ENCODE results near the gene MDM2. TPM values are rescaled to one million over a fixed set of nuclear protein-coding genes. Genes with fewer than 3 reads are reported as not detected.

The MDM2 gene
- total RNA-seq, 1 experiment from 2014 or later: 46.7 TPM

DNA sequence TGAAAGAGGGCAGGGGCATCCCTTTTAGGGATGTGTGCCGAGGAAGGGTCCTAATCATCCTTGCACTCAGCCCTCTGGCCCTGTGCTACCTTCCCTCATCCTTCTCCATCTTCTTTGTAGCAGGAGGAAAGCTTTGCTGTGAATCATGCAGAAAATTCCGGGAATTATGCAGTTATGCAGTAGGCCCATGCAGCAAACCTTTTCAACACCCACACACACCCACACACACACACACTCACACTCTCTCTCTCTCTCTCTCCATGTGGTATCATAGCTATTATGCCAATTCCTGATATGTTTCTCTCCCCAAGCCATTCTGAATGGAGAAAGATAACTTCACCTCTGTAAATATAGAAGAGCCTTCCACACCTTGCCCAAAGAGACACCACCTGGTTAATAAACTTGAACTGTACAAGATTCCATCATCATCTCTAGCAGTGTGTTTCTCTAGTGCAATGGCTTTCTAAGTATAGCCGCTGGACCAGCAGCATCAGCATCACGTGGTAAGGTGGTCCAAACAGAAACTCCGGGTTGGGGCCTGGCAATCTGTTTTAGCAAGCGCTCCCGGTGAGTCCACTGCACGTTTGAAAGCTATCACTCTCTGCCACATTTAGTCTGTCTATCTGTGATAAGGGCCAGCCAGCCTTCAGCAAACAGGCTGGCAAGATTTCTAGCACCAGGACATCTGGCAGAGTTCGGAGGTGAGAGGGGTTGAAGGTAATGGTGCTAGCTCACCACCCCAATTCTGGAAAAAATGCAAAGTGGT lies 57.6 kb downstream of the MDM2 start:
- DNase-seq (ENCODE audit: low spot score): no peak
- in situ Hi-C loops (cut with HindIII; ENCODE audit: low sequenced_read_pairs): no loop called here

DNA sequence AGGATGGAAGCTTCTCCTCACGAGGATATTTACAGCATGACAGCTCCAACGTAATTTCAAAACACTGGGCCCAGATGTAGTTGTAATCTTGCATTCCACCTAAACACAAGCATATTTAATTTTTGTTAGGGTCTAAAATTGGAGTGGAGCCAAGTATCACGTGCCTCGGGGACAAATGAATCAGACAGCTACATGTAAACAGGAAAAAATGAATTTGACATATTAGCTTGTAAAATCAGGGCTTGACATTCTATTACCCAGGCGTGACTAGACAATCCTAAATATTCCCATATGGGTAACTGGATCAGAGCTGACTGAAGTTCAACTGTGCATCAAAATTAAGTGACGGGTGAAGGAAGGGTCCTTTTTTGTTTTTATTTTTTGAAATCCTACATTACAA lies 59.0 kb downstream of the MDM2 start:
- in situ Hi-C loops (cut with HindIII; ENCODE audit: low sequenced_read_pairs): no loop called here
- DNase-seq (ENCODE audit: low spot score): no peak

DNA sequence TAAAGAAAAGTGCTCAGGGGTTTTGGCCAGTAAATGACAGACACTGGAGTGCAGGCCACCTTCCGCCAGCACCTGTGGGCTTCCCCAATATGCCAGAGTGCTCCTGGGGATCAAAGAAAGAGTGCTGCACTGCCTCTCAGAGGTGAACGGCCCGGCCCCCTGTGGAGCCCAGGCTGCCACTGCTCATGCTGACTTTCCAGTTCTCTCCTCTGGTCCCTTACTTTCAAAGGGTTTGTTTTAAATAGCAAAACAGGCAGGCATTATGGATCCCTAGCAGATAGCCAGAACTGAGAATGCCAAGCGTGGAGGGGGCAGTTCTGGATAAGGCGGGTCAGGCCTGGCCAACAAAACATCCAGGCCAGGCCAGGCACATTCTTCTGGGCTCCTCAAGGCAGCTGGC lies 59.6 kb downstream of the MDM2 start:
- DNase-seq (ENCODE audit: low spot score): no peak
- in situ Hi-C loops (cut with HindIII; ENCODE audit: low sequenced_read_pairs): no loop called here

DNA sequence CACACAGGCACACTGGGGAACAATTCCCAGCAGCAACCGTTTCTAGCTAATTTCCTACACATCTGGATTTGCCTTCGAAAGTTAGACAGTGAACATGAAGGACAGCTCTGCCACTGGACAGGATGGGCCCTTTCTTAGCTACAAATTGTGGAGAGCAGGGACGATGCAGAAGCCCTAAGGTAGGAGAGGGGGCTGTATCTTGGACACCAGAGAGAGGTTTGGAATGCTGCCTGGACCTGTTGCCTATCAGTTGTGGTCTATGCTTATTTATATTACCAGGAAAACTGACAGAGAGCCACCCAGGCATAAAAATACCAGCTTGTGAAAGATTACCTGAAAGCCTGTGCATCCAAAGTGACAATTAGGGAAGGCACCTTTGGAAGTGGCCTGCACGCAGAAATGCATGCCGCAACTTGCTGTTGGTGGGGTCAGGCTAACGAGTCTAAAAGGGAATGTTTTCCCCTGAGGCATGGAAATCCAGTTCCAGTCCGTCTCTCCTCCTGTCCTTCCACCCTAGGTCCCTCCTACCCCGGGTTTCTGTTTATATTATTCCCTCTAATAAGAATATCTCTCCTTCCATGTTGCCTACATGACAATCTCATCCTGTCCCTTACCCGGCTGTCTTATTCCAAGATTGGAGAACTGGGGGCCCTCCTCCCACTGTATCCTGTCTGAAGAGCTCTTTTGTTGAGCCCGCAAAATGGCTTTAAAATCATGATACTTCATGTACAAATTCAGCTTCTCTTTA lies 60.2 kb downstream of the MDM2 start:
- DNase-seq (ENCODE audit: low spot score): no peak
- in situ Hi-C loops (cut with HindIII; ENCODE audit: low sequenced_read_pairs): no loop called here

DNA sequence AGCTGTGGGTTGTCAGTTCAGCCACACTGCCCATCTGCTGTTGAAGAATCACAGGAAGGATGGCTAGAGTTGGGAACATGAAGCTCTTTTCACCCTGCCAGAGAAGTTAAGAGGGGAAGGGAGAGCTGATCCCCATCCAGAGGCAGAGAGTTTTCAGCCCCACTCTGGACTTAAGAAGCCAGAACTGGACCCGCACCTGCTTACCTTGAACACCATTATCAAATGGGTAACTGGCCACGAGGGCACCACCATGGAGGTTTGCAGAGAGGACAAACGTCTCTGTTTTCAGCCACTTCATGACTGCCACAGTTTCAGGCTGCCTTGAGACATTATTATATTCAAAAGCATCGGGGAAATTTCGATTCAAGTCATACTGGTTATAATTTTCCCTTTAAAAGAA lies 62.0 kb downstream of the MDM2 start:
- no peak for DNase-seq (ENCODE audit: low spot score)
- in situ Hi-C loops (cut with HindIII; ENCODE audit: low sequenced_read_pairs): no loop called here

DNA sequence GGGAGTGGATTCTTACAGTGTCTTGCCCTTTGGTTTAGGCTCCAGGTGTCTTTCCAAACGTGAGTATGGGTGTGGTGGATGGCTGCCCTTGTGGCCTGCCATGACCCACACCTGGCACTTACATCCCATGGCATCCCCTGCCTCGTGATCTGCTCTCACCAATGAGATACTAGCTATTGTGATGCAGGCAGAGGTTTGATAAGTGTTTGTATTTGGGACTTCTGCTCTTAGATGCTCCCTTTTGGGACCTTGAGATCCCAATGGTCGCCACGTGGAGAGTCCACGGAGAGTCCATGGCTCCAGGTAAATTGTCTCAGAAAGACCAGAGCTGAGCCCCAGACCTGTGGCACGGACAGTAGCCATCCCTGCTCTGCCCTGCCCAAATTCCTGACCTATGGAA lies 62.5 kb downstream of the MDM2 start:
- DNase-seq (ENCODE audit: low spot score): no peak
- in situ Hi-C loops (cut with HindIII; ENCODE audit: low sequenced_read_pairs): no loop called here

DNA sequence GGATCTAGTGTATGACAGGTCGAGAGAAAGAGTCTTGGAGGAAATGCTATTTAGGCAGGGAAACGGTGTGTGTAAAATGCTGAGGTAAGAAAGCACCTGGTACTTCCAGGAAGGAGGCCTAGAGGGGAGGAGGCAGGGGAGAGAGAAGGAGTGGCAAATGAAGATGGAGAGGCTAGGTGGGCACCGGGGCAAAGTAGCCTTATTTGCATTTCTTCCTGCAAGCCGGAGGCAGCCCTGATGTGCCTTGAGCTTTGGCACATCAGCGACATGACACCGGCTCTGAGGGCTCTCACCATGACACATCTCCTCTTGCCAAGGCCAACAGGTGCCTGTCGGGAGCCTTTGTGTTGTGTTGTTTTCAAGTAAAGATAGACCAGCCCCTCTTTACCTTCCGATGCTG lies 63.4 kb downstream of the MDM2 start:
- in situ Hi-C loops (cut with HindIII; ENCODE audit: low sequenced_read_pairs): no loop called here
- DNase-seq (ENCODE audit: low spot score): no peak

DNA sequence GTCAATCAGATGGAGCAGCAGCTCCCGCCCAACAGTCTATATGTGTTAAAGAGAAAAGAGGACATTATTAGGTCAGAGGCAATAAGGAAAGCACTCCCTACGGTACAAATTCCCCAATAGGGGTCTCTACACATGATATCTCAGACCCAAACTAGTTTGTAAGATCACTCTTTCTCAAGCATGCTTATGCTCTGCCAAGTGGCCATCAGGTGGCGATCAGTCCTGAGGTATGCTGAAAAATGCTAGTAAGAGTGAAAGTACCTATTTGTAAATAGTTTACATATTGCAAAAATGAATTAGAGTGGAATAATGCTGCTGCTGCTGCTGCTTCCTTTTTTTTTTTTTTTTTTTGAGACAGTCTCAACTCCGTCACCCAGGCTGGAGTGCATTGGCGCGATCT lies 63.9 kb downstream of the MDM2 start:
- in situ Hi-C loops (cut with HindIII; ENCODE audit: low sequenced_read_pairs): no loop called here
- DNase-seq (ENCODE audit: low spot score): no peak

DNA sequence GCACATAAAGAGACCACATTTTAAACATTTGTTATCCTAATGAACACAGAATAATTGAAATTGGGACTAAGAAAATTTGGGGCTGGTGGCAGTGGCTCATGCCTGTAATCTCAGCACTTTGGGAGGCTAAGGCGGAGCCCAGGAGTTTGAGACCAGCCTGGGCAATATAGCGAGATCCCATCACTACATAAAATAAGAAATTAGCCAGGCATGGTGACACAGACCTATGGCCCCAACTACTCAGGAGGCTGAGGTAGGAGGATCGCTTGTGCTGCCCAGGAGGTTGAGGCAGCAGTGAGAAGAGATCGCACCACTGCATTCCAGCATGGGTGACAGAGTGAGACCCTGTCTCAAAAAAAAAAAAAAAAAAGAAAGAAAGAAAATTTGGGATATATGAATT lies 65.3 kb downstream of the MDM2 start:
- in situ Hi-C loops (cut with HindIII; ENCODE audit: low sequenced_read_pairs): no loop called here
- DNase-seq (ENCODE audit: low spot score): no peak

DNA sequence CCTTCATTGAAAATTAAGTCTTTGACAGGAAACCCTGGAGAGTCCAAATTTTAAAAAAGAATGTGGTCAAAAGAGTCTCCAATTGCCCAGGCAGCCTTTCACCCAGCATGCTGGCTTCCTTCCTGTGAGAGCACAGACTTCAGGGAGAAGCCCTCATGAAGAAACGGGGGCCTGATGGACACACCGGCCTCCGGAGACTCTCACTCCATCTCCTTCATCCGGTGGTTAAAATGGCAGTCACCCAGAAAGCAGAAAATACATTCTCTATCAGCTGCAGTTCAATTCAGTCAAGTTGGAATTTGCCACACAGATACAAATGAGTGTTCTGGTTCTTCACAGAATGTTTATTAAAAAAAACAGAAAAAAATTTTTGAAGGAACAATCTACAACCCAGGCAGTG lies 68.5 kb downstream of the MDM2 start:
- in situ Hi-C loops (cut with HindIII; ENCODE audit: low sequenced_read_pairs): no loop called here
- peak; percentile 14 for DNase-seq (ENCODE audit: low spot score)

DNA sequence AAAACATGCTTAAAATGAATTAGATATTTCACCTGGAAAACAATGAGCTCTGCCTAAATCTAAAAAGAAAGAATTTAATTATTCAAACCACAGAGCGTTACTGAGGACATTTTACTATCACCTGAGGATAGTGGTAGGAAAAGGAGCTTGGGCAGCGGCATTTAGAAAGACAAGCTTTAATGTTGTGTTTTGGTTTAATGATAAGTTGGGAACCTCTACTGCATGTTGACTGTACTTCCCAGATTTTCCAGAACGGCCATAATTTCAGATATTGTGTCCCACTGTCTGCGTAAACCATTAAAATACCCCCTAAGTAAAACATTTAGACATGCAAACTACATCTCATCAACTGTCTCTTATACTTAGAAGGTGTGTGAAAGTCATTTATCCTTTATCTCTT lies 69.6 kb downstream of the MDM2 start:
- DNase-seq (ENCODE audit: low spot score): no peak
- in situ Hi-C loops (cut with HindIII; ENCODE audit: low sequenced_read_pairs): no loop called here

DNA sequence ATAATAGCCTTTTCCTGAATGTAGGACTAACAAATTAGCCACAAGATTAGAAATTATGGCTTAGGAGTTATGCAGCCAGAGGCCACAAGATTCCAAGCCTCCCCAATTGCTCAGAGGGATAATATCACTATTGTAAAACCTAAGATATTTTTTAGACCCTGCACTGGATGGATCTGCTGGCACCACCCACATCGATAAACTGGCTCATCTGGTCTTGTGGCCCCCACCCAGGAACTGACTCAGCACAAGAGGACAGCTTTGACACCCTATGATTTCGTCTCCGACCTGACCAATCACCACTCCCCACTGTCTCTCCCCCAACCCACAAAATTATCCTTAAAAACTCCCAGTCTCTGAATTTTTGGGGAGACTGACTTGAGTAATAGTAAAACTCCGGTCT lies 70.3 kb downstream of the MDM2 start:
- DNase-seq (ENCODE audit: low spot score): no peak
- in situ Hi-C loops (cut with HindIII; ENCODE audit: low sequenced_read_pairs): no loop called here

DNA sequence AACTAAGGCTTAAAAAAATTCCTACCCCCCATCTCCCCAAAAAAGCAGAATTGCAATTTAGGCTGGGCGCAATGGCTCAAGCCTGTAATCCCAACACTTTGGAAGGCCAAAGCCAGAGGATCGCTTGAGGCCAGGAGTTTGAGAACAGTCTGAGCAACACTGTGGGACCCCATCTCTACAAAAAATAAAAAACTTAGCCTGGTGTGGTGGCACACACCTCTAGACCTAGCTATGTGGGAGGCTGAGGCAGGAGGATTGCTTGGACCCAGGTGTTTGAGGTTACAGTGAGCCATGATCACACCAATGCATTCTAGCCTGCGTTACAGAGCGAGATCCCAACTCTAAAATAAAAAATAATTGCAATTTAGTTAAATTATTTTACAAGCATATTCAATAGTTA lies 70.9 kb downstream of the MDM2 start:
- no peak for DNase-seq (ENCODE audit: low spot score)
- in situ Hi-C loops (cut with HindIII; ENCODE audit: low sequenced_read_pairs): no loop called here

DNA sequence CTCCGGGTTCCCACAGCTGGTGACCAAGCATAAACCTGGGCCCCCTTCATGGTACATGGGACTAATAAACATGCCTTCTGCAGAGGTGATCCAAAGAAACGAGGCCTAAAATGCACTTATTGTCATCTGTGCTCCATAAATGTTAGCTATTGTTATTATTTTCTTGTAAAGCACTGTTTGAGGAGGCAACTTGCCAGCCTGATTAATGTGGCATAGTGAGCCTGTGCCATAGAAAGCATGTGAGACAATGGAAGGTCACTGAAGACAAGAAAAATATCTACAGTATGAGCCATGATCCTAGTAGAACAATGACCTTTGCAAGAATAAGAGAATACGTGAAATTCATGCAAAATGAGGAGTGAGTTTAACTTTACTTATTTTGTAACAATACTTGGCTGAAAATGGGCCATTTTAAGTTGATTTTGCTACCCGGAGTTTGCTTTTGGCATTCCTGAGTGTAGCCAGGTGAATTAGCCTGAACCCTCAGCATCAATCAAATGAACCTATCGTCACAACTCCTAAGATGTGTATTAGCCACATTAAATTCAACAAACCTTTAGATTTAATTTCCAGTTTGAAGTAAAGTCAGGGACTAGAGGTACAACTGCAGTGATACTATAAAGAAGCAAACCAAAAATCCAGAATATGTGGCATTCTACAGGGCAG lies 72.8 kb downstream of the MDM2 start:
- no peak for DNase-seq (ENCODE audit: low spot score)
- in situ Hi-C loops (cut with HindIII; ENCODE audit: low sequenced_read_pairs): no loop called here

DNA sequence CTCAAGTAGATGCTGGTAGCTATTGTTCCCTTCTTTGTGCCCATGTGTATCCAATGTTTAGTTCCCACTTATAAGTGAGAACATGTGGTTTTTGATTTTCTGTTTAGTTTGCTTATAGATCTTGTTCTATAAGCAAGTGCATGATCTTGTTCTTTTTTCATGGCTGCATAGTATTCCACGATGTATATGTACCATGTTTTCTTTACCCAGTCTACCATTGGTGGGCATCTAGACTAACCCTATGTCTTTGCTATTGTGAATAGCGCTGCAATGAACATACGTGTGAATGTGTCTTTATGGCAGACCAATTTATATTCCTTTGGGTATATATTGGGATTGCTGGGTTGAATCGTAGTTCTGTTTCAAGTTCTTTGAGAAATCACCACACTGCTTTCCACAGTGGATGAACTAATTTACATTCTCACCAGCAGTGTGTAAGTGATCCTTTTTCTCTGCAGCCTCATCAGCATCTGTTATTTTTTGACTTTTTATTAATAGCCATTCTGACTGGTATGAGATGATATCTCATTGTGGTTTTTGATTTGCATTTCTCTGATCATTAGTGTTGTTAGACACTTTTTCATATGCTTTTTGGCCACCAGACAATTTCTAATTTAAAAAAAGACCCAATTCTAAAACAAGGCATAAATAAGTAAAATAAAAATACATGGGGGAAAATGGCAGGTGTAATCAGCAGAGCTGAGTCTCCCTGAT lies 74.4 kb downstream of the MDM2 start:
- no peak for DNase-seq (ENCODE audit: low spot score)
- in situ Hi-C loops (cut with HindIII; ENCODE audit: low sequenced_read_pairs): no loop called here

DNA sequence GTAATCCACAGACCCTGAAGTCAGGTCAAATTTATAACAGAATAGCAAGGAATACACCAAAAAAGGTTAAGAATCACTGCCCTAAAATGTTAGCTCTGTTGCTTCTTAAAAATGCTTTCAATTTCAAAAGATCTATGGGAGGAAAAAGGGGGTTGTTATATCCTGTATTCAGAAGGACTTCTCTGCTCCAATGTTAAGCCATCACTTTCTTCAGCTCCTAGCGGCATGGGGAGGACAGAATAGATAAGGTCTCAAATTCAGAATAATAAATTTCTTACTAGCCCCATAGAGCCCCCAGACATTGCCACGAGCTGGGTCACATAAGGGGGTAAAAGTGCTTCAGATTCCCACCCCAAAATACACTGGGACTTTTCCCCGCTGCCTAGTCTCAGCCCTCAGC lies 75.2 kb downstream of the MDM2 start:
- DNase-seq (ENCODE audit: low spot score): no peak
- in situ Hi-C loops (cut with HindIII; ENCODE audit: low sequenced_read_pairs): no loop called here

DNA sequence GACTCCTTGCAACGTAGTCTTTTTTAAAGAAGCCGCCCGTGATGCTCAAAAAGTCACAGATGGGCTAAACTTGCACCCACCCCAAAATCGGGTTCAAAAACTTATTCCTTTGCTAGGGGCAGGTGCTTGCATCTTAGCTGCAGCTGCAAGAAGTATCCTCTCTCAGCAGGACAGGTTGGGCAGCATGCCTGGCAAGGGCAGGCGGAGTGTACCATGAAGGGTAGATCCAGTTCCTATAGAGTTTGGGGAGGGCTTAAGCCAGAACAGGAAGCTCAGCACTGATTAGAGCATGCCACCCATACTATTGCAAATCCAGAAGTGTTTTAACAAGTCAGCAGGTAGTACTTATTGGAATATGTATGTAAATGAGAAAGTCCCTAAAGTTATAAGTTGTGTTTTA lies 76.3 kb downstream of the MDM2 start:
- DNase-seq (ENCODE audit: low spot score): no peak
- in situ Hi-C loops (cut with HindIII; ENCODE audit: low sequenced_read_pairs): no loop called here

DNA sequence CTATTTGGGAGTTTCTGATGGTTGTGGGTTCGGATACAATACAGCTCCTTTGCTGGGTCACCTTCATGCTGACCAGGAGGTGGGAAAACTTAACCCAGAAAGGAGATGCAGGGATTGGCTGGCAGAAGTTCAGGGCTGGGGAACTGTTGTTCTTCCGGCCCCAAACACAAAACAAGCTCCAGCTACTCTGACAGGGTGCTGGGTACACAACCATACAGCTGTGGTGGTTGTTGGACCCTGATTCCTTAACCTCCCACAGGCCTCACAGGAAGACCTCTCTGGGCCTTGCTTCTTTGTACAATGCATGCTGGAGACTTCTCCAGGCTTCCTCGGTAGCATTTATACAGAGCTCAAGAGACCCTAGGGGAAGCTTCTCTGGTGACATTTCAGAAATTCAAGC lies 77.4 kb downstream of the MDM2 start:
- in situ Hi-C loops (cut with HindIII; ENCODE audit: low sequenced_read_pairs): no loop called here
- DNase-seq (ENCODE audit: low spot score): no peak

DNA sequence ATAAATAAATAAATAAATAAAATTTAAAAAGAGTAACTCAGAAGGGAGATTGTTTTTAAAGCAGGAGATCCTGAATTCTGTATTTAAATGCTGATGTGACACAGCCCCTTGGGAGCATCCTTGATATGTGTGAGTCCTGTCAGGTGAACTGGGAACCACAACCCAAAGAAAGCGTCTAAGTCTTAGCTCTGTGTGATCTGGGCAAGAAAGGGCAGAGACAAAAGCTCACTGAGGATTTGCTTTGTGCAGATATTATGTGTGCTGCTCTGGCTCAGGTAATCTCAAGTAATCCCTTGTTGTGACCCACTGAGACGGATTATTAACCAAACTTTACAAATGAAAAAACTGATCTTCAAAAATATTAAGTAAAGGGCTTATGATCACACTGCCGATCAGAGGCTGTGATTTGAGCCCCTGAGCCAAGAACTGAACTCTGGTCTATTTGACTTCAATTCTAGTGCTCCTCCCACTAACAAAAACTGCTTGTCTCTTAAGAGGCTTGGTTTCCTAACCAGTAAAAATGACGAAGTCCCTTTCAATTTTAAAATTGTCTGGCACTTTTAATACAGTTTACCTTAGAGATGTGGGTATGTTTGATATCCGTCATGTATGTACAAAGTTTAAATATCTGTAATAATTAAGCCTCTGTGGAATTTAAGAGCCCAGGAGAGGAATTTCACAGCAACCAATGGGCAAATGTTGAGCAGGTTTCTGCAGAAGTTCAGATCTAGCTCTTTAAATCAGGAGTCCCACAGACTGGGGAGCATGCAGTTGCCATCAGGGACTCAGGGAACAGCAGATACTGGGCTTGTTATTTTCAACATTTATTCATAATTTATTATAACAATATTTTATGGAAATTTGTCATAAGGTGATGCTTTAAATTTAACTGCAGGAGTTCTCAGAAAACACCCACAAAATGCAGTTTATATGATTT lies 78.9 kb downstream of the MDM2 start:
- in situ Hi-C loops (cut with HindIII; ENCODE audit: low sequenced_read_pairs): no loop called here
- no peak for DNase-seq (ENCODE audit: low spot score)

Data from G401 (cell line).